ENCODE data around the gene AVPI1.
"Not testable (repeated sequence)": the region's sequence is repeated elsewhere in the genome, so short reads cannot be mapped to it uniquely, and the experiment has no call there.

Gene AVPI1

GRCh38 chr10:97682042-97682441, 5.0 kb downstream of the AVPI1 start:
- DNase-seq, result no peak

DNA sequence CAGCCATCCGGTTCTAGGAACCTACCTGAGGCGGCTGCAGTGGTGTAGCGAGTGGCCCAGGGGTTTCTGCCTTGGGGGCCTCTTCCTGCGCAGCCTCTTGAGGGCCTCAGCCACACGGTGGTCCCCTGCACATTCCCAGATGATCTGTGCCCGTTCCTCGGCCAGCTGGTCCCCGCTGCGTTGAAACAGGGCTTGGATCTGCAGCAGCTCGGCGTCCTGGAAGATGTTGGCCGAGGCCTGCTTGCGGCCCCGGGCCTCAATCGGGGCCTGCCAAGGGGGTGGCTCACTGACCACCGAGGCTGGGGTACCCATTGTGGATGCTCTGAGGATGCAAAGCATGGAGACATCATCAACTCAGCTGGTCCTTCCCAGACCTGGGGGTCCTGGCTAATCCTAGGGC, 7.4 kb downstream of the AVPI1 start:
- no peak for DNase-seq

GRCh38 chr10:97676770-97677581, 10.1 kb downstream of the AVPI1 start:
- DNase-seq, result no peak

GRCh38 chr10:97675222-97675621, 11.8 kb downstream of the AVPI1 start:
- DNase-seq, result no peak

DNA sequence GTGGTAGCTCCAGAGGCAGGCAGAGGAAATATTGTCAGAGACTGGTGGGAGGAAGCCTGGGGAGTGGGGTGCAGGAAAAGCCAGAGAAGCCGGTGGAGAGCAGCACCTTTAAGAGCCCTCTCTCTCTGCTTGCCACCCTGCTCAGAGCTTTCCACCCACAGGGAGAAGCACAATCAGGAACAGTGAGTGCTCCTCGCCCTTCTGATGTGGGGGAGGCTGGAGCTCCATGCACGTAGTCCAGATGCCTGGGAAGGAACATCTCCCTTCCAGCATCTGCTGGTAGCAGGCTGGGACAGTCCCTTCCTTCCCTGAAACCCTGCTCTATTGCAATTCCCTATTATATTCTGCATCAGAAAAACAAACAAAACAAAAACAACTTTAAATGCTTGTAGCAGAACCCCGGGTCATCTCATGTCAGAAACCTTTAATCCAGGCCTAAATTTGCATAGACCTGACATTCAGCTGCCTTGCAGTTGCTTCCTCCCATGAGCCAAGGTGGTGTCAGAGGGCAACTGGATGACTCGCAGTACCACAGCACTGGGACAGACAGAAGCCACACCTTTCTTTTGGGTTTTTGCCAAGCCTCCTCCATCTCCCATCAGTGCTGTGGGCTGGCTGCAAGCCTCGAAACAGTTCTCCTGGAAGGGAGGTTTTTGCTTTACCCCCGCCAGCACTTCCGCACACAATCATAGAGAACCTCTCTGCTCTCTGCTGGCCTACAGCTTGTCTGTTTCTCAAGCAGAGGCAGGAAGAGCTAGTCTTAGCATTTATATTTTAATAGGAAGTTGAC, 13.1 kb downstream of the AVPI1 start:
- DNase-seq, result no peak

- DNase-seq, result no peak
Observed at GRCh38 chr10:97669571-97669970, 17.5 kb downstream of the AVPI1 start.

DNA sequence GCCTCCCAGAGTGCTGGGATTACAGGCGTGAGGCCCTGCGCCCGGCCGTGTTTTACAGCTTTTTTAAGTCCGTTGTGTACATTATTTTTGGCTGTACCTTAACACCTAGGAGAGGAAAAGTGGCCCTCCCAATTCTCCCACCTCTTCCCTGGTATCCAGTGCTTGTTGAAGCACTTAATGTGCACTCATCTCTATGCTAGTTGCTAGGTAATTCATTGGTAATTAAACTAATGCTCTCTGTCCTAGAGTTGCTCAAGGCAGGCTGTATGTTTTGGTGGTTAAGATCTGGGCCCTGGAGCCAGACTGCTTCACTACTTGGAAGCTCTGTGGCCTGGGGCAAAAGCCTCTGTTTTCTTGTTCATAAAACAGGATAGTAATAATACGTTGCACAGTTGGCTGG, 19.6 kb downstream of the AVPI1 start:
- DNase-seq, result no peak

DNA sequence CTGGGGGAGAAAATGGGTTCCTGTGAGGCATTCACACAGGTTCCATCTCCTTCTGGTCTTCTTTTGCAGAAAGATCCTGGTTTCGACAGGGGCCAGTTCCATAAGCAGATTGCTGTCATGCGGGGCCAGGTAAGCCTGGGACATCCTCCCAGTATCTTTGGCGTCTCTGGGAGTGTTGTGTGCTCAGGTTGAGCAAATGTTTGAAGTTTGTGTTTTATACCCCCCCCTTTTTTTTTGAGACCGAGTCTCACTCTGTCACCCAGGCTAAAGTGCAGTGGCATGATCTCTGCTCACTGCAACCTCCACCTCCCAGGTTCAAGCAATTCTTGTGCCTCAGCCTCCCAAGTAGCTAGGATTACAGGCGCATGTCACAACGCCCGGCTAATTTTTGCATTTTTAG, 20.0 kb downstream of the AVPI1 start:
- no peak for DNase-seq

- DNase-seq, result no peak
Observed at GRCh38 chr10:97664282-97664850, 22.7 kb downstream of the AVPI1 start.

DNA sequence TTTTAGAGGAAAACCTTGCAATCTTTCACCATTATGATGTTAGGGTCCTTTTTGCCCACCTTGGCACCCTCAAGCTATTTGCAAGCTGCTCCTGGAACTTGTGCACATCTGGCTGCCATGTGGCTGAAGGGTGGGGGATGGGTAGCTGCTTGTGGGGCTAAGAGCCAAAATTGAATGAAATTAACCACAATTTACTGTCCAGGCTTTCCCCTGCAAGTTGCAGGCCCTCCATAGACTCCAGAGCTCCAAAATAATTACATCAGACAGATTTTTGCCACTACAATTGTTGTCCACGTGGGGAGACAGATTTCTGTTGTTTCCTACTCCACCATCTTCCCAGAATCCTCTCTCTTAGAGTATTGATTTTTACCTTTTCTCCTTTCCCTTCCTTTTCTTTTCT, 27.5 kb downstream of the AVPI1 start:
- DNase-seq, result no peak

DNA sequence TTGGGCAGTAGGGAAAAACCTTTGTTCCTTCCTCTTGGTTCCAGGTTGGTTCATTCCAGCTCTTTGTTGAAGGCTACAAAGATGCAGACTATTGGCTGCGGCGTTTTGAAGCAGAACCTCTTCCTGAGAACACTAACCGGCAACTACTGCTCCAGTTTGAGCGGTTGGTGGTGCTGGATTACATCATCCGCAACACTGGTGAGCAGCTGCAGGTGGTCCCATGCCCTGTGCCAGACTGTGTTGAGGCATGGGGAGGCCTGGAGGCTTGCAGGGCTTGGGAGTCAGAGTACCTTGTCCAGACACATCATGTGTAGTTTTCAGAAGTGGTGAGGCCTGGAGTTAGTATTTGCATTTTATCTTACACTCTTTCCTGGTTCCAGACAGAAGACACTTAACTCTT, 30.3 kb downstream of the AVPI1 start:
- no peak for DNase-seq

DNA sequence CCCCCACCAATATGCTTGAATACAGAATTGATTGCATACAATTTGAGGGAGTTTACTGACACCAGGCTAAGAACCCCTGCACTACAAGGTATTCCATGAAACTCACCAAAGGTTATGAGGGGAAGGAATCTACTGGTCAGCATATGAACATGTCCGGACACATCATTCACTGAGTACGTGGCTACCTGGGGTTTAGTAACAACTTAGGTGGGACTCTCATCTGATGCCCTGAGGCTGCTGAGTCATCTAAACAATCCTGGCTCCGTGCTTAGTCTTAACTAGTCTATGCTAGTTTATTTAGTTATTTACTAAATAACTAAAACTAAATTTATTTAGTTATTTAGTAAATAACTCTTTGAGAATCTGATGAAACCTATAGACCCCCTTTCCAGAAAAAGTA, 35.3 kb downstream of the AVPI1 start:
- no peak for DNase-seq

DNA sequence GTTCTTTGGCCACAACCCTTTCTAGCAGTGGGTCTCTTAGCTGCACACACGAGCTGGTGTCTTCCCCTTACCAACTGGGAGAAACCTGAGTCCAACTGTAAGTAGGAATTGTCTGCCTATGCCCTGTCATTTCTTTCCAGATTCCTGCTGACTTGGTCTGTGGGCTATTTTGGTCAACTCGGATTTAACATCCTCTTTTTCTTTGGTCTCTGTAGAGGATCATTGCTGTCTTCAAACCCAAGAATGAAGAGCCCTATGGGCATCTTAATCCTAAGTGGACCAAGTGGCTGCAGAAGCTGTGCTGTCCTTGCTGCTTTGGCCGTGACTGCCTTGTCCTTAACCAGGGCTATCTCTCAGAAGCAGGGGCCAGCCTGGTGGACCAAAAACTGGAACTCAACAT, 36.3 kb downstream of the AVPI1 start:
- DNase-seq, result no peak

- not testable (repeated sequence) for DNase-seq
Observed at GRCh38 chr10:97649405-97649750, 37.7 kb downstream of the AVPI1 start.

DNA sequence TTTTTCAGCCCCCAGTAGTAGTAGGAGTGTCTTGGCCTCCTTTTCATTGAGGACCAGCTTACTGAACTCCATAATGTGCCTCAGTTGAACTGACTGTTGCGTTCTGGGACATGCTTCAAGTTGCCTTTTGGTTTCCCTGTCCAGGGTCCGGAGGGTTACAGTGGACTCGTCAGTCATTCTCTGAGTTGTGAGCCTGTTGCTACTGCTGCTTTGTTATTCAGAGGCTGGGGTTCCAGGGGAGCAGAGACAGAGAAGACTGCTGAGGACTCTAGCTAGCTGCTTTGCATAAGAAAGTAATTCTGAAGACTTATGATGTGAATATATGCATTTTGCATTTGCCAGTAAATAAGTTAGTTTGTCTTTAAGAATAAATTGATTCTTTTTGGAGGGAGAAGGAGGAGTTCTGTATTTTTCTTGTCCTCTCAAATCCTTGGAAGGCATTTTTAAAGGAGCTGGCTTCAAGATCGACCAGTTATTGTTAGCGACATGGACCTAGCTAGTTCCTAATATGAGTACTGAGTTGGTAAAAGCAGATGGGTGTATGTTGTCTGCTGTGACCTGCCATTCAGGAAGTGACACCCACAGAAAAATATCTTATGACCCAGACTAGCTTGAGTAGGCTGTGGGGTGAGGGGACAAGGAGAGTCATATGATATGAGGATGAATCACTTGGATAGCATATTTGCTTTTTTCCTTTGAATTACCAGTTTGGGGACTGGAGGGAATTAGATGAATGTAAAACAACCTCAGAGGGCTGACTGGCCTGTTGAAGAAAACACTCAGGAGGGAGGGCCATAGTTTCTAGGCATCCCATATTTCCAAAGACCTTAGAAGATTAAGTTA, 38.3 kb downstream of the AVPI1 start:
- DNase-seq, result no peak

- DNase-seq, result no peak
Observed at GRCh38 chr10:97647556-97647955, 39.5 kb downstream of the AVPI1 start.

DNA sequence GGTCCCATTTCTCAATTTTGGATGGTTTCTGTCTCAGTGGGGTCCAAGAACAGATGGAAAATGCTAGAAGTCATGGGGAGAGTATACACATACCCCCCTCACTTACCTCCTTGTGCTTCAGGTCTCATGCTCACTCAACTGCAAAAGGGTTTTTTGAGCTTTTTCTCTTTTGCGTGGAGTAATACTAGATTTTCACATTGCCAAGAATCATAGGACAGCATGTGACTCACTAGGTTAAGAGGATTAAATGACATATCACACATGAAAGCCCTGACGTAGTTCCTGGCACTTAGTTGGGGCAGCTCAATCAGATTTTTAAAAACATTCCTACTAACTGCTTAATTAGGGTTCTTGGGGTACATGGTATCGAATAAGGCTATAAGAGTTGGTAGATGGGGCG, 42.1 kb downstream of the AVPI1 start:
- DNase-seq, result no peak

DNA sequence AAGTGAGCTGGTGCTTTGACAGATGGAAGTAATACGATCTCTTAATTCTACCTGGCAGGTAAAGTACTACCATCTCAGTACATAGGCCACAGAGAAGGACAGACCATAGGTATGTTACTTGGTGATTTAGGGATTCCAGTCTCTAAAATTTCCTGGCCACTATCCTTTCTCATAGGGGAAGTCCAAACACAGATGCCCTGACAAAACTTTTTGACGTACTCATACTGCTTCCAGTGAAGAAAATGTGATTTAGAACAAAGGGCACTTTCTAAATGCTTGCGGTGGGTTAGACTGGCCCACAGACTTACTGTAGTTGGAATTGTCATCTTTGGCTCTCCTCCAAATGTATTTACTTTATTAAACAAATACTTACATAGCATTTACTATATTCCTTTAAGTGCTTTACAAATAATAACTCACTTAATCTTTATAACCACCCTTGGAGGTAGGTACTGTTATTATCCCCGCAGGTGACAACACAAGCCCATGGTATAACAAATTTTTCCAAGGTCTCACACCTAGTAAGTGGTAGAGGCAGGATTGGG, 43.5 kb downstream of the AVPI1 start:
- no peak for DNase-seq

DNA sequence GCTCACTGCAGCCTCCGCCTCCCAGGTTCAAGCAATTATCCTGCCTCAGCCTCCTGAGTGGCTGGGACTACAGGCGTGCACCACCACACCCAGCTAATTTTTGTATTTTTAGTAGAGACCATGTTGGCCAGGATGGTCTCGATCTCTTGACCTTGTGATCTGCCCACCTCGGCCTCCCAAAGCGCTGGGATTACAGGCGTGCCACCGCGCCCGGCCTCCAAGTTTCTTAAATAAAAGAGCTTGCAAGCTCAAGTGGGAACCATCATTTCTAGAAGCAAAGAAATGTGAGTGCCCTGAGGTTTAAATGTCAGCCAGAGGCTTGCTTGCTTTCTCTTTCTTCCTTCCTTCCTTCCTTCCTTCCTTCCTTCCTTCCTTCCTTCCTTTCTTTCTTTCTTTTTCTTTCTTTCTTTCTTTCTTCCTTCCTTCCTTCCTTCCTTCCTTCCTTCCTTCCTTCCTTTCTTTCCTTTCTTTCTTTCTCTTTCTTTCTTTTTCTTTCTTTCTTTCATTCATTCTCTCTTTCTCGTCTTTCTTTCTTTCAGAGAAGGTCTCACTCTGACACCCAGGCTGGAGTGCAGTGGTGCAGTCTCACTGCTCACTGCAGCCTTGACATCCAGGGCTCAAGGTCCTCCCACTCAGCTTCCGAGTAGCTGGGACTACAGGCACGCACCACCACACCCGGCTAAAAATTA, 44.4 kb downstream of the AVPI1 start:
- not testable (repeated sequence) for DNase-seq

DNA sequence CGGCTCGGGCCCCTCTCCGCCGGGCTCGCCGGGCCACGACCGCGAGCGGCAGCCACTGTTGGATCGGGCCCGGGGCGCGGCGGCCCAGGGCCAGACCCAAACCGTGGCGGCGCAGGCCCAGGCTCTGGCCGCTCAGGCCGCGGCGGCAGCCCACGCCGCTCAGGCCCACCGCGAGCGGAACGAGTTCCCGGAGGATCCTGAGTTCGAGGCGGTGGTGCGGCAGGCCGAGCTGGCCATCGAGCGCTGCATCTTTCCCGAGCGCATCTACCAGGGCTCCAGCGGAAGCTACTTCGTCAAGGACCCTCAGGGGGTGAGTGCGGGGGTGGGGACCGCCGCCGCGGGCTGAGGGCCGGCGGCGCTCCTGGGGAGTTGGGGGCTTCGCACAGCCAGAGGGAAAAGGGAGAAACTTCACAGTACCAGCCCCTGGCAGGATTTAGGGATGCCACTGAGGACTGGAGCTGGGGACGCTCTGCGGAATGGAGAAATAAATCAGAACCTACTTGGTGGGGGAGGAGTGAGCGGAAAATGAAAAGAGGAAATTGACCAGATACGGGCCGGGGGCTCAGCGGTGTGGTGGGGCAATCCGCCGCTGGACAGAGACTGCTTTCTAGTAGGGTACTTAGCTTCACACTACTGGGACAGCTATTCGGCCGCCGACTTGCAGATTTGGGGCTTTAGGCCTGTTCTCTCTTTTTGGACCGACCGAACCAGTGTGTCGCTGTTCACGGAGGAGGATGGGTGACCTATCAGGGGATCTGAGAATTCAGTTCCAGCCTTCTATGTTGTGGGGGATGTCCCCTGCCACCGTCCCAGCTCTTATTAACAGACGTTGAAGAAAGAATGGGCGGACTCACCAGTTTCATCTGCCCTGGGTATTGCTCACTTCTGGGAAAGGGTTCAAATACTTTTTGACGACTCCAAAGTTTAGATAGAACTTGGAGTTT, 45.9 kb downstream of the AVPI1 start:
- DNase-seq, result no peak
